HUES64 (cell line): ENCODE measurements around the gene COG6.

Source experiments
- H3K27ac ChIP-seq: 2 replicates; pipeline ENCODE4 v1.7.0; 2013; ENCODE audit warnings: low read depth, low read length, inconsistent platforms
- H3K27me3 ChIP-seq: 2 replicates; pipeline ENCODE4 v1.6.1; 2013; ENCODE audit warnings: mild to moderate bottlenecking, low read length; ENCODE audit not compliant: insufficient read depth
- H3K36me3 ChIP-seq: 2 replicates; pipeline ENCODE4 v1.6.1; 2013; ENCODE audit warnings: mild to moderate bottlenecking, low read length; ENCODE audit not compliant: insufficient read depth
- H3K4me1 ChIP-seq: 2 replicates; pipeline ENCODE4 v1.6.1; 2013; ENCODE audit warnings: mild to moderate bottlenecking, low read length, moderate library complexity; ENCODE audit not compliant: insufficient read depth
- H3K4me3 ChIP-seq: 2 replicates; pipeline ENCODE4 v1.5.1; 2013; ENCODE audit warnings: mild to moderate bottlenecking, low read length, moderate library complexity
- H3K9ac ChIP-seq: 2 replicates; pipeline ENCODE4 v1.6.1; 2013; ENCODE audit warnings: mild to moderate bottlenecking, low read depth, low read length
- H3K9me3 ChIP-seq: 2 replicates; pipeline ENCODE4 v1.6.1; 2013; ENCODE audit warnings: low read depth, low read length; ENCODE audit not compliant: insufficient read depth
- WGBS: fragments of 150-250, 120-280 bp; methylation state at CpG from one replicate; pipeline ENCODE4 v1.1.7; 2013; ENCODE audit warnings: missing lambda C conversion rate; 5-methylcytosine and 5-hydroxymethylcytosine counted together

The COG6 gene

GRCh38 chr13:39641645-39642044, 13.8 kb upstream of the COG6 start:
- Histone ChIP-seq H3K4me3 (no peak overlapping the region), H3K9ac (no peak overlapping the region), H3K27ac (no peak overlapping the region), H3K36me3 (no peaks in the 10 kb centered on the region), H3K27me3 (no peaks in the 10 kb centered on the region), H3K9me3 (peaks cover 3% of the 10 kb centered on the region; the same call in 1 of the 2 replicates), H3K4me1 (no peaks in the 10 kb centered on the region)
- 100% methylated on average over 1 of the region's 1 CpG for WGBS

GRCh38 chr13:39646122-39646521, 9.3 kb upstream of the COG6 start:
- Histone ChIP-seq H3K36me3 (no peaks in the 10 kb centered on the region), H3K27me3 (no peaks in the 10 kb centered on the region), H3K4me1 (no peaks in the 10 kb centered on the region), H3K9me3 (no peaks in the 10 kb centered on the region), H3K9ac (no peak overlapping the region), H3K27ac (no peak overlapping the region), H3K4me3 (no peak overlapping the region)
- 90% methylated on average over 4 of the region's 4 CpGs for WGBS

- 0 out of 2 replicates have a peak, but pooled peaks cover 5% of the 10 kb centered on the region for H3K4me1 ChIP-seq
- peak overlapping the region; percentile 92 for H3K4me3 ChIP-seq
- no peaks in the 10 kb centered on the region for H3K9me3 ChIP-seq
- H3K36me3 ChIP-seq: peaks cover 8% of the 10 kb centered on the region
- 2% methylated on average over 2 of the region's 2 CpGs for WGBS
- no peak overlapping the region for H3K27ac ChIP-seq
- 0 out of 2 replicates have a peak, but pooled peaks cover 2% of the 10 kb centered on the region for H3K27me3 ChIP-seq
- no peak overlapping the region for H3K9ac ChIP-seq
Observed at GRCh38 chr13:39655041-39655568, 357 bp upstream of the COG6 start.

- 0 out of 2 replicates have a peak, but pooled peaks cover 5% of the 10 kb centered on the region for H3K4me1 ChIP-seq
- H3K9me3 ChIP-seq: no peaks in the 10 kb centered on the region
- H3K4me3 ChIP-seq: peak overlapping the region; percentile 92
- peaks cover 20% of the 10 kb centered on the region for H3K36me3 ChIP-seq
- 17% methylated on average over 7 of the region's 7 CpGs for WGBS
- peak overlapping the region; percentile 68 for H3K9ac ChIP-seq
- 0 out of 2 replicates have a peak, but pooled peaks cover 2% of the 10 kb centered on the region for H3K27me3 ChIP-seq
- H3K27ac ChIP-seq: no peak overlapping the region
Observed at GRCh38 chr13:39656325-39656677, 839 bp downstream of the COG6 start.

GRCh38 chr13:39663508-39663907, 8.0 kb downstream of the COG6 start:
- Histone ChIP-seq H3K4me1 (no peaks in the 10 kb centered on the region), H3K27ac (no peak overlapping the region), H3K9ac (no peak overlapping the region), H3K27me3 (no peaks in the 10 kb centered on the region), H3K4me3 (no peak overlapping the region), H3K9me3 (no peaks in the 10 kb centered on the region), H3K36me3 (peaks cover 50% of the 10 kb centered on the region)
- 96% methylated on average over 1 of the region's 1 CpG for WGBS

GRCh38 chr13:39663958-39664357, 8.5 kb downstream of the COG6 start:
- no peak overlapping the region for H3K27ac ChIP-seq
- H3K4me3 ChIP-seq: no peak overlapping the region
- H3K9ac ChIP-seq: no peak overlapping the region
- WGBS: 78% methylated on average over 2 of the region's 2 CpGs
- H3K4me1 ChIP-seq: no peaks in the 10 kb centered on the region
- peaks cover 50% of the 10 kb centered on the region for H3K36me3 ChIP-seq
- no peaks in the 10 kb centered on the region for H3K27me3 ChIP-seq
- H3K9me3 ChIP-seq: no peaks in the 10 kb centered on the region

- Histone ChIP-seq H3K9me3 (no peaks in the 10 kb centered on the region), H3K4me3 (no peak overlapping the region), H3K4me1 (no peaks in the 10 kb centered on the region), H3K9ac (no peak overlapping the region), H3K27ac (no peak overlapping the region), H3K36me3 (peaks cover 36% of the 10 kb centered on the region), H3K27me3 (no peaks in the 10 kb centered on the region)
- 100% methylated on average over 1 of the region's 1 CpG for WGBS
Observed at GRCh38 chr13:39665763-39666162, 10.3 kb downstream of the COG6 start.

GRCh38 chr13:39670445-39670844, 15.0 kb downstream of the COG6 start:
- 100% methylated on average over 2 of the region's 2 CpGs for WGBS
- Histone ChIP-seq H3K27me3 (no peaks in the 10 kb centered on the region), H3K4me1 (no peaks in the 10 kb centered on the region), H3K9me3 (no peaks in the 10 kb centered on the region), H3K4me3 (no peak overlapping the region), H3K27ac (no peak overlapping the region), H3K36me3 (peaks cover 17% of the 10 kb centered on the region), H3K9ac (no peak overlapping the region)

- WGBS: 96% methylated on average over 2 of the region's 3 CpGs
- H3K27me3 ChIP-seq: no peaks in the 10 kb centered on the region
- no peaks in the 10 kb centered on the region for H3K4me1 ChIP-seq
- peaks cover 14% of the 10 kb centered on the region for H3K36me3 ChIP-seq
- no peaks in the 10 kb centered on the region for H3K9me3 ChIP-seq
- no peak overlapping the region for H3K4me3 ChIP-seq
- H3K27ac ChIP-seq: no peak overlapping the region
- H3K9ac ChIP-seq: no peak overlapping the region
Observed at GRCh38 chr13:39672378-39673132, 17.1 kb downstream of the COG6 start.

- no peak overlapping the region for H3K9ac ChIP-seq
- whole genome bisulfite sequencing: 95% methylated on average over 2 of the region's 3 CpGs
- H3K4me3 ChIP-seq: no peak overlapping the region
- H3K4me1 ChIP-seq: no peaks in the 10 kb centered on the region
- H3K27me3 ChIP-seq: no peaks in the 10 kb centered on the region
- peaks cover 40% of the 10 kb centered on the region for H3K36me3 ChIP-seq
- no peak overlapping the region for H3K27ac ChIP-seq
- peaks cover 6% of the 10 kb centered on the region for H3K9me3 ChIP-seq
Observed at GRCh38 chr13:39675904-39676303, 20.4 kb downstream of the COG6 start.

GRCh38 chr13:39676315-39676876, 20.9 kb downstream of the COG6 start:
- Histone ChIP-seq H3K9me3 (peaks cover 6% of the 10 kb centered on the region), H3K9ac (no peak overlapping the region), H3K36me3 (peaks cover 44% of the 10 kb centered on the region), H3K4me3 (no peak overlapping the region), H3K27me3 (no peaks in the 10 kb centered on the region), H3K4me1 (no peaks in the 10 kb centered on the region), H3K27ac (no peak overlapping the region)
- WGBS: 100% methylated on average over 1 of the region's 1 CpG
